Ascending aorta (tissue), 2 donors: ENCODE measurements around the gene NSUN3. TPM values are rescaled to one million over a fixed set of nuclear protein-coding genes. Genes with fewer than 3 reads are reported as not detected.

Experiments
- DNase-seq, 2 donors: peaks; one replicate each; pipeline ENCODE4 v3.0.0-alpha.2; 2019; ENCODE audit warnings: low spot score in 2 of 2
- H3K27ac ChIP-seq, 2 donors: fragments of 200-600 bp; sonication (generic); one replicate each; pipeline ENCODE4 v1.5.1; 2016 to 2017; ENCODE audit warnings: mild to moderate bottlenecking in 1 of 2
- H3K27me3 ChIP-seq: fragments of 200-600 bp; sonication (generic); one replicate; pipeline ENCODE4 v1.5.1; 2017
- H3K36me3 ChIP-seq, 2 donors: fragments of 200-600 bp; sonication (generic); one replicate each; pipeline ENCODE4 v1.5.1; 2016
- H3K4me1 ChIP-seq, 2 donors: fragments of 200-600 bp; sonication (generic); one replicate each; pipeline ENCODE4 v1.5.1; 2016 to 2017; ENCODE audit warnings: mild to moderate bottlenecking in 1 of 2
- H3K4me3 ChIP-seq, 2 donors: fragments of 200-600 bp; sonication (generic); one replicate each; pipeline ENCODE4 v1.5.1; 2016 to 2017; ENCODE audit warnings: mild to moderate bottlenecking in 1 of 2
- H3K9me3 ChIP-seq, 2 donors: fragments of 200-600 bp; sonication (generic); one replicate each; pipeline ENCODE4 v1.5.1; 2016
- intact Hi-C: fragments of 100-400 bp; cut with DNase I; formaldehyde crosslinking; loops from one replicate; pipeline ENCODE4 v1.15.1; 2023
- total RNA-seq: library from RNA; depleted of rRNA; stranded (reverse); fragments of >200 nt; gene quantifications from one replicate; pipeline ENCODE4 v1.1.0, GENCODE V29; 2016
- TF ChIP-seq, protein P1 (sequence below), 3 experiments: fragments of 200-600 bp in 2 of 3; fragments of 450-650 bp in 1 of 3; sonication (generic) in 2 of 3; IDR thresholded peaks; one replicate each; pipeline ENCODE4 v1.5.1; 2016 to 2019; ENCODE audit warnings: antibody characterized with exemption in 3 of 3, mild to moderate bottlenecking in 1 of 3, moderate library complexity in 1 of 3

The NSUN3 gene
- total RNA-seq, 1 donor from 2014 or later: 17.1 TPM

- no peak for DNase-seq
- H3K27me3 ChIP-seq: no peaks in the 10 kb centered on the region
- TF ChIP-seq, protein P1, sequence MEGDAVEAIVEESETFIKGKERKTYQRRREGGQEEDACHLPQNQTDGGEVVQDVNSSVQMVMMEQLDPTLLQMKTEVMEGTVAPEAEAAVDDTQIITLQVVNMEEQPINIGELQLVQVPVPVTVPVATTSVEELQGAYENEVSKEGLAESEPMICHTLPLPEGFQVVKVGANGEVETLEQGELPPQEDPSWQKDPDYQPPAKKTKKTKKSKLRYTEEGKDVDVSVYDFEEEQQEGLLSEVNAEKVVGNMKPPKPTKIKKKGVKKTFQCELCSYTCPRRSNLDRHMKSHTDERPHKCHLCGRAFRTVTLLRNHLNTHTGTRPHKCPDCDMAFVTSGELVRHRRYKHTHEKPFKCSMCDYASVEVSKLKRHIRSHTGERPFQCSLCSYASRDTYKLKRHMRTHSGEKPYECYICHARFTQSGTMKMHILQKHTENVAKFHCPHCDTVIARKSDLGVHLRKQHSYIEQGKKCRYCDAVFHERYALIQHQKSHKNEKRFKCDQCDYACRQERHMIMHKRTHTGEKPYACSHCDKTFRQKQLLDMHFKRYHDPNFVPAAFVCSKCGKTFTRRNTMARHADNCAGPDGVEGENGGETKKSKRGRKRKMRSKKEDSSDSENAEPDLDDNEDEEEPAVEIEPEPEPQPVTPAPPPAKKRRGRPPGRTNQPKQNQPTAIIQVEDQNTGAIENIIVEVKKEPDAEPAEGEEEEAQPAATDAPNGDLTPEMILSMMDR (IDR thresholded peaks at IDR 0.05): no peak
- H3K4me3 ChIP-seq: peak overlapping the region; percentile 73 to 74
- peaks cover 0 to 19% of the 10 kb centered on the region in 2 donors for H3K4me1 ChIP-seq
- H3K9me3 ChIP-seq: no peaks in the 10 kb centered on the region
- peaks cover 0 to 7% of the 10 kb centered on the region in 2 donors for H3K36me3 ChIP-seq
- peak overlapping the region; percentile 93 for H3K27ac ChIP-seq
- intact Hi-C loops: loop anchor here (5.0 to 10.0 kb wide), 2 partner anchors 160 to 222 kb away; no protein-coding TSS in a partner anchor
These were observed 1.5 kb downstream of the NSUN3 start for GRCh38 chr3:94064243-94064860.

- H3K36me3 ChIP-seq: peaks cover 0 to 7% of the 10 kb centered on the region in 2 donors
- peak overlapping the region in 1 of 2 donors; percentile 2 for H3K27ac ChIP-seq
- H3K4me1 ChIP-seq: peaks cover 0 to 19% of the 10 kb centered on the region in 2 donors
- no peak for DNase-seq
- H3K27me3 ChIP-seq: no peaks in the 10 kb centered on the region
- no peaks in the 10 kb centered on the region for H3K9me3 ChIP-seq
- intact Hi-C loops: loop anchor here (10.0 kb wide), 1 partner anchor 160 kb away; no protein-coding TSS in a partner anchor
- H3K4me3 ChIP-seq: no peak overlapping the region
- TF ChIP-seq, protein P1 (IDR thresholded peaks at IDR 0.05): no peak
These were observed 2.3 kb downstream of the NSUN3 start for GRCh38 chr3:94065122-94065521.

- H3K4me3 ChIP-seq: no peak overlapping the region
- H3K36me3 ChIP-seq: peaks cover 0 to 7% of the 10 kb centered on the region in 2 donors
- no peak overlapping the region for H3K27ac ChIP-seq
- H3K27me3 ChIP-seq: no peaks in the 10 kb centered on the region
- H3K9me3 ChIP-seq: no peaks in the 10 kb centered on the region
- intact Hi-C loops: loop anchor here (10.0 kb wide), 1 partner anchor 161 kb away; no protein-coding TSS in a partner anchor
- no peak for DNase-seq
- H3K4me1 ChIP-seq: peaks cover 0 to 19% of the 10 kb centered on the region in 2 donors
- TF ChIP-seq, protein P1 (IDR thresholded peaks at IDR 0.05): no peak
These were observed 3.1 kb downstream of the NSUN3 start for GRCh38 chr3:94065819-94066480.

GRCh38 chr3:94066506-94067500, 3.9 kb downstream of the NSUN3 start:
- Histone ChIP-seq H3K4me1 (peaks cover 0 to 19% of the 10 kb centered on the region in 2 donors), H3K27ac (no peak overlapping the region), H3K4me3 (no peak overlapping the region), H3K9me3 (no peaks in the 10 kb centered on the region), H3K36me3 (peaks cover 4 to 10% of the 10 kb centered on the region in 2 donors), H3K27me3 (no peaks in the 10 kb centered on the region)
- intact Hi-C loops: loop anchor here (10.0 kb wide), 1 partner anchor 162 kb away; no protein-coding TSS in a partner anchor
- DNase-seq: no peak
- TF ChIP-seq, protein P1 (IDR thresholded peaks at IDR 0.05): no peak

- H3K36me3 ChIP-seq: peaks cover 7 to 21% of the 10 kb centered on the region in 2 donors
- no peak overlapping the region for H3K4me3 ChIP-seq
- H3K9me3 ChIP-seq: no peaks in the 10 kb centered on the region
- H3K4me1 ChIP-seq: peaks cover 0 to 11% of the 10 kb centered on the region in 2 donors
- H3K27me3 ChIP-seq: no peaks in the 10 kb centered on the region
- intact Hi-C loops: loop anchor here (10.0 kb wide), 1 partner anchor 165 kb away; no protein-coding TSS in a partner anchor
- DNase-seq: no peak
- H3K27ac ChIP-seq: no peak overlapping the region
- TF ChIP-seq, protein P1 (IDR thresholded peaks at IDR 0.05): peak; percentile 42 to 63 (median 56)
These were observed 6.4 kb downstream of the NSUN3 start for GRCh38 chr3:94069194-94069813.
